Breast epithelium (tissue), 4 donors: ENCODE results near the gene TMEM132C. TPM values are rescaled to one million over a fixed set of nuclear protein-coding genes. Genes with fewer than 3 reads are reported as not detected.

Experiments used
- DNase-seq, 2 donors: peaks; one replicate each; pipeline ENCODE4 v3.0.0-alpha.2; 2019; ENCODE audit warnings: low spot score in 2 of 2
- H3K27ac ChIP-seq, 2 donors: fragments of 200-600 bp; sonication (generic) in 1 of 2; one replicate each; pipeline ENCODE4 v1.5.1; 2016 to 2019; ENCODE audit warnings: mild to moderate bottlenecking in 1 of 2
- H3K27me3 ChIP-seq, 2 donors: fragments of 200-600 bp; sonication (generic) in 1 of 2; one replicate each; pipeline versions ENCODE4 v1.5.1 to v1.6.0; 2017 to 2019; ENCODE audit warnings: control low read depth in 1 of 2, mild to moderate bottlenecking in 1 of 2
- H3K36me3 ChIP-seq: fragments of 200-600 bp; one replicate; pipeline ENCODE4 v1.5.1; 2019
- H3K4me1 ChIP-seq, 2 donors: fragments of 200-600 bp; sonication (generic); one replicate each; pipeline ENCODE4 v1.5.1; 2016 to 2019; ENCODE audit warnings: control low read depth in 1 of 2
- H3K4me3 ChIP-seq, 3 donors: fragments of 200-600 bp; sonication (generic); 1 replicate in 2 of 3; 2 replicates in 1 of 3; pipeline ENCODE4 v1.5.1; 2016 to 2019; ENCODE audit warnings: mild to moderate bottlenecking in 3 of 3, moderate library complexity in 2 of 3
- H3K9me3 ChIP-seq, 2 donors: fragments of 200-600 bp; sonication (generic) in 1 of 2; one replicate each; pipeline ENCODE4 v1.5.1; 2016 to 2019; ENCODE audit warnings: control low read depth in 1 of 2
- POLR2A ChIP-seq: fragments of 450-650 bp; IDR thresholded peaks from one replicate; pipeline ENCODE4 v1.6.1; 2016; ENCODE audit warnings: antibody characterized with exemption, mild to moderate bottlenecking, moderate library complexity
- POLR2AphosphoS5 ChIP-seq, 3 donors: sonication (generic); formaldehyde crosslinking; IDR thresholded peaks; one replicate each; pipeline ENCODE4 v1.6.1; 2017; ENCODE audit warnings: antibody characterized with exemption in 3 of 3
- intact Hi-C: fragments of 100-400 bp; cut with DNase I; formaldehyde crosslinking; loops from one replicate; pipeline ENCODE4 v1.15.1; 2023; ENCODE audit warnings: low total_unique reads
- total RNA-seq, 3 donors: library from RNA; depleted of rRNA; stranded (reverse); fragments of >200 nt; gene quantifications; one replicate each; pipeline ENCODE4 v1.1.0, GENCODE V29; 2016
- TF ChIP-seq, protein P1 (sequence below), 3 donors: fragments of 450-650 bp; IDR thresholded peaks; one replicate each; pipeline ENCODE4 v1.5.1; 2016 to 2017; ENCODE audit warnings: antibody characterized with exemption in 3 of 3, mild to moderate bottlenecking in 3 of 3, moderate library complexity in 3 of 3

The TMEM132C gene
- total RNA-seq, 3 donors from 2014 or later: 7.2 to 54.1 (median 15.7) TPM

DNA sequence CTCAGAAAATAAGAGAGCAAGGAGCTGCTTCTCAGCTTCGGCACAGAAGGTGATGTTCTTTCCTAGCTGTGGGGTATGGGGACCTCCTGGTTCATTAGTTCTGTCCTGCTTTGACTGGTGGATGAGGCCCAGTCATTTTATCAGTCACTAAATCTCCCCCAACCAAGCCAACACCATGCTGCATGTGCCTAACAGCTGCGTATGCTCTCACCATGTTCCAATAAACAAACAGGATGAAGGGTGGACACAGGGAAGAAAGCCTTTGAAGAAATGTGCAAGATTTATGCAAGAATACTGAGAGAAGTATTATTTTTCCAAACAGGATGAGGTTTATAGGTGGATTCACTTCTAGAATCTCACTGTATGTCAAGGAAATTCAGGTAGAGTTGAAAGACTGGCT, 156.2 kb downstream of the TMEM132C start:
- H3K36me3 ChIP-seq: no peaks in the 10 kb centered on the region
- no peak for DNase-seq
- TF ChIP-seq, protein P1, sequence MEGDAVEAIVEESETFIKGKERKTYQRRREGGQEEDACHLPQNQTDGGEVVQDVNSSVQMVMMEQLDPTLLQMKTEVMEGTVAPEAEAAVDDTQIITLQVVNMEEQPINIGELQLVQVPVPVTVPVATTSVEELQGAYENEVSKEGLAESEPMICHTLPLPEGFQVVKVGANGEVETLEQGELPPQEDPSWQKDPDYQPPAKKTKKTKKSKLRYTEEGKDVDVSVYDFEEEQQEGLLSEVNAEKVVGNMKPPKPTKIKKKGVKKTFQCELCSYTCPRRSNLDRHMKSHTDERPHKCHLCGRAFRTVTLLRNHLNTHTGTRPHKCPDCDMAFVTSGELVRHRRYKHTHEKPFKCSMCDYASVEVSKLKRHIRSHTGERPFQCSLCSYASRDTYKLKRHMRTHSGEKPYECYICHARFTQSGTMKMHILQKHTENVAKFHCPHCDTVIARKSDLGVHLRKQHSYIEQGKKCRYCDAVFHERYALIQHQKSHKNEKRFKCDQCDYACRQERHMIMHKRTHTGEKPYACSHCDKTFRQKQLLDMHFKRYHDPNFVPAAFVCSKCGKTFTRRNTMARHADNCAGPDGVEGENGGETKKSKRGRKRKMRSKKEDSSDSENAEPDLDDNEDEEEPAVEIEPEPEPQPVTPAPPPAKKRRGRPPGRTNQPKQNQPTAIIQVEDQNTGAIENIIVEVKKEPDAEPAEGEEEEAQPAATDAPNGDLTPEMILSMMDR (IDR thresholded peaks at IDR 0.05): no peak
- TF ChIP-seq POLR2A: no peak
- TF ChIP-seq POLR2AphosphoS5 (IDR thresholded peaks at IDR 0.05): no peak
- no peaks in the 10 kb centered on the region for H3K4me1 ChIP-seq
- no peaks in the 10 kb centered on the region for H3K9me3 ChIP-seq
- no peak overlapping the region for H3K27ac ChIP-seq
- intact Hi-C loops: no loop called here
- no peaks in the 10 kb centered on the region for H3K27me3 ChIP-seq
- H3K4me3 ChIP-seq: no peak overlapping the region

- intact Hi-C loops: loop anchor here (5.0 kb wide), 1 partner anchor 503 kb away; no protein-coding TSS in a partner anchor
- no peak overlapping the region for H3K27ac ChIP-seq
- no peak for TF ChIP-seq POLR2A
- TF ChIP-seq, protein P1 (IDR thresholded peaks at IDR 0.05): no peak
- no peak for TF ChIP-seq POLR2AphosphoS5 (IDR thresholded peaks at IDR 0.05)
- no peak overlapping the region for H3K4me3 ChIP-seq
- no peak for DNase-seq
- no peaks in the 10 kb centered on the region for H3K27me3 ChIP-seq
- no peaks in the 10 kb centered on the region for H3K36me3 ChIP-seq
- H3K4me1 ChIP-seq: no peaks in the 10 kb centered on the region
- H3K9me3 ChIP-seq: no peaks in the 10 kb centered on the region
These were observed 158.0 kb downstream of the TMEM132C start for GRCh38 chr12:128424931-128425431.

GRCh38 chr12:128425666-128426331, 158.8 kb downstream of the TMEM132C start:
- Histone ChIP-seq H3K36me3 (no peaks in the 10 kb centered on the region), H3K4me1 (no peaks in the 10 kb centered on the region), H3K27ac (no peak overlapping the region), H3K27me3 (no peaks in the 10 kb centered on the region), H3K4me3 (no peak overlapping the region), H3K9me3 (no peaks in the 10 kb centered on the region)
- intact Hi-C loops: loop anchor here (5.0 kb wide), 1 partner anchor 503 kb away; no protein-coding TSS in a partner anchor
- TF ChIP-seq, protein P1 (IDR thresholded peaks at IDR 0.05): no peak
- TF ChIP-seq POLR2A: no peak
- no peak for TF ChIP-seq POLR2AphosphoS5 (IDR thresholded peaks at IDR 0.05)
- DNase-seq: no peak

DNA sequence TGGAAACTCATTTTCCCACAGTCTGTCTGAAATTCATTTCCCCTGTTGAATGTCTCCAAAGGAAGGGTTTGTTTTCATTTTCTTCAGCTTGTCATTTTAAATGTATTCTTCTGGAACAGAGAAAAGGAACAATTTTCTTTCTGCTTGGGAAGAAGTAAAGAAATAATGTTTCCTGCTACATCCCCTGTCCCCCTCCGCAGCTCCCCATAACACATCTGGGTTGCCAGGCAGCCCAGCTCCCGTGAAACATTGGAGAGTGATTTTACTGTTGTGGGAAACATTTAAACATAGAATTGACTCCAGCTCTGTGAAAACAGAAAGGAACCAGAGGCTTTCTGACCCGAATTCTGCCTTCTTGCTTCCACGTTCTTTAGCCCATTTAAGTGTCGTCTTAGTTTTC, 159.5 kb downstream of the TMEM132C start:
- intact Hi-C loops: loop anchor here (5.0 kb wide), 1 partner anchor 504 kb away; no protein-coding TSS in a partner anchor
- H3K27ac ChIP-seq: no peak overlapping the region

DNA sequence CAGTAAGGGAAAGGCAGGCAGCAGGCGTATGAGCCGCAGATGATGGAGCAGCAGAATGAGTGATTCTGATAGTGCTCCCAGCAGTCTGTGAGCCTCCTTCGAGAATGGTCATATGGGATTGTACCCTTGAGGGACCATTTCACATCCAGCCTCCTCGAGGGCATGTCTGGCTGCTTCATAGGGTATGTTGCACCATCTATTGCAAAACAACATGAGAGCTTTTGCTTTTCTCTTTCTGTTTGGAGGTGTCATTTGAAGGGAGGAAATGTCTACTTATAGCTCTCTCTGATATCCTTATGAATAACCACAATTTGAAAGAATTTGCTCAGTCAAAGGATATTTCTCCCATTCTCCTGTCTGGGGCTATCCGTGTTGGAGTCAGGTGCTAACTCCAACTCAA, 172.8 kb downstream of the TMEM132C start:
- Histone ChIP-seq H3K9me3 (no peaks in the 10 kb centered on the region), H3K4me3 (no peak overlapping the region), H3K4me1 (no peaks in the 10 kb centered on the region), H3K27me3 (no peaks in the 10 kb centered on the region), H3K27ac (no peak overlapping the region), H3K36me3 (no peaks in the 10 kb centered on the region)
- TF ChIP-seq POLR2A (no peak), POLR2AphosphoS5 (IDR thresholded peaks at IDR 0.05) (no peak)
- TF ChIP-seq, protein P1 (IDR thresholded peaks at IDR 0.05): no peak
- intact Hi-C loops: no loop called here
- no peak for DNase-seq

More for the DNA sequence above, 159.5 kb downstream of the TMEM132C start:
- Histone ChIP-seq H3K4me3 (no peak overlapping the region), H3K27me3 (no peaks in the 10 kb centered on the region), H3K36me3 (no peaks in the 10 kb centered on the region), H3K4me1 (no peaks in the 10 kb centered on the region), H3K9me3 (no peaks in the 10 kb centered on the region)
- TF ChIP-seq, protein P1 (IDR thresholded peaks at IDR 0.05): no peak
- no peak for TF ChIP-seq POLR2A
- no peak for TF ChIP-seq POLR2AphosphoS5 (IDR thresholded peaks at IDR 0.05)
- DNase-seq: no peak
